Mucosa of stomach (tissue), 1 donor: ENCODE measurements around the gene SNX19.

Experiments
- H3K27me3 ChIP-seq: one replicate; pipeline ENCODE4 v1.7.0; 2013; ENCODE audit warnings: mild to moderate bottlenecking, low read length; ENCODE audit not compliant: control insufficient read depth, insufficient read depth
- H3K36me3 ChIP-seq: one replicate; pipeline ENCODE4 v1.7.0; 2013; ENCODE audit warnings: low read length; ENCODE audit not compliant: control insufficient read depth, insufficient read depth
- H3K4me1 ChIP-seq: one replicate; pipeline ENCODE4 v1.7.0; 2013; ENCODE audit warnings: mild to moderate bottlenecking, low read length; ENCODE audit not compliant: control insufficient read depth, insufficient read depth
- H3K4me3 ChIP-seq: one replicate; pipeline ENCODE4 v1.7.0; 2013; ENCODE audit warnings: low read length
- H3K9ac ChIP-seq: one replicate; pipeline ENCODE4 v1.7.0; 2013; ENCODE audit warnings: mild to moderate bottlenecking, low read length, moderate library complexity
- H3K9me3 ChIP-seq: one replicate; pipeline ENCODE4 v1.7.0; 2013; ENCODE audit warnings: mild to moderate bottlenecking, low read length, moderate library complexity; ENCODE audit not compliant: control insufficient read depth
- donor health status: Pancreatic carcinoma.

Gene SNX19

DNA sequence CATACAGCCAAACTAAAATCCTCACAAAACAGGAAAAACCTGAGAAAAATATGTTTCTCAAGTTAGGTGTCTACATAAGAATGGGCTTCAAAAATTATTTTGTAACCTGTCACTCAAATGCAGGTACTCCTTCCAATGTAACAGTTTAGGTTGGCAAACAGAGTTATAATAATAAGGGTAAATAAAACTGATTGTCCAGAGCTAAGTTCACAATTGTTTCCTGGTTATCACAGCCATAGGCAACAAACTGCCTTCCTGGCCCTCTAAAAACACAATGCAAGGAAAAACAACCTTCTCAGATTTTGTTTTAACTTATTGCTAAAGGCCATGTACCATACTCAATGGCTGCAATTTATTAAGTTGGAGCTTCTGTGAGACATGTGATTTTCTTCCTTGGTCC is 36.4 kb downstream of the SNX19 start:
- no peaks in the 10 kb centered on the region for H3K9me3 ChIP-seq
- no peak overlapping the region for H3K4me3 ChIP-seq
- no peak overlapping the region for H3K9ac ChIP-seq
- H3K27me3 ChIP-seq: no peaks in the 10 kb centered on the region
- no peaks in the 10 kb centered on the region for H3K4me1 ChIP-seq
- peaks cover 22% of the 10 kb centered on the region for H3K36me3 ChIP-seq

DNA sequence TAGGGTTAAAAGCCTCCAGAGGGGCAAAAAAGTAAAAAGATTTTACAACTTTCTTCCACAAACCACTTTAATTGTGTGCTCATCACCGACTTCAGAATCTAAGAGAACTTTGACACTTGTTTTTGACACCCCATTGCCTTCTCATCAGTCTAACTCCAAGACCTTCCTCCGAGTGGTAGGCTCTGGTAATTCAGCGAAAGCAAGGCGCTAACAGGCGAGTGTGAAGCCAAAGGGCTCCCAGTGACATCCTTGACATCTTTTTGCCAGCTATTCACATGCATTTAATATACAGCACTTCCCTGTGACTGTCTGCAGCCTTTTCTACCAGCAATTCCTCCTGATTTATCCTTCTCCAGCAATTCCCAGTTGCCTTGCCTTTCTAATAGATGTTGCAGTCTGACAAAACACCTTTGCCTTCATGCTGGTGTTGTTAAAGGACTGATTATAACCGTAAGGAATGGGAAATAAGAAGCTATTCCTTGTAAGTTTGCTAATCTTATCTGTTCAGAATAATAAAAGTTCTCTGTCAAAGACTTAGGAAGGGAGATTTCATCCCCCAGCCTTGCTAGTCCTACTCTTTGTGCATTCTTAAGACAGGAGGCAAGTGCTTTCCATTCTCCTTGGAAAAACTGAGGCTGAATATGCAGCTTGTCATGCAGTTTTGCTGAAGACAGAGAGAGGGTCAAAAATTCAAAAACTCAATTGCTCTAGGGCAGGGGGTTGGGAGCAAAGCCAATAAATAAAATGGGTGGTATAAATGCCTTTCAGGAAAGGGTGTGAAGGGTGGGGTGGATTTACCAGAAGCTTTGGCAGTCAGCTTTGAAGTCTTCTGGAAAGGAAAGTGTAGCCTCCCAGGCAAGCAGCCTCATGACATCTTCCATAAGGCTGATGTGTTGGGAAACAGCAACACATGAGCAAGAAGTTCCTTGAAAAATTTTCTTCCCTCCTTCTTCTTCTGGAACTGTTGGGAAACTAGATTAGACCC is 39.1 kb downstream of the SNX19 start:
- Histone ChIP-seq H3K27me3 (no peaks in the 10 kb centered on the region), H3K36me3 (peaks cover 16% of the 10 kb centered on the region), H3K9ac (no peak overlapping the region), H3K9me3 (no peaks in the 10 kb centered on the region), H3K4me1 (no peaks in the 10 kb centered on the region), H3K4me3 (no peak overlapping the region)

DNA sequence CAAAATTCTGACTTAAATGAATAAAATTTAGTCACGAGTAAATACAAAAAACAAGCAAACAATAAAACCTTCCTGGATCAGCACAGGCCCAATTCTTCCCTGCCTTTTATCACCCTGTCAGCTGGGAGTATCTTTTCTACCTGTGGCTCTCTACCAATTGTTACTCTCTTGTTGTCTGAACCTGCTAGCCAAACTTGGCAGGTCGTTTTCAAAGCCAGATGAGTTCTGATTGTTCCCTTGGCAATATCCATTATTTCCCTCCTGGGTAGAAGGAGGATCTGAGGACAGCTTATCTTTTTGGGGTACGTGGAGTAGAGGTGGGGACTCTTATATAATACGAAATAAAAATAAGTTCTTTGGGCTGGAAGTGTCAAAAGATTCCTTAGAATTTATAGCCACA is 40.2 kb downstream of the SNX19 start:
- no peaks in the 10 kb centered on the region for H3K9me3 ChIP-seq
- no peak overlapping the region for H3K9ac ChIP-seq
- H3K36me3 ChIP-seq: peaks cover 16% of the 10 kb centered on the region
- H3K4me3 ChIP-seq: no peak overlapping the region
- no peaks in the 10 kb centered on the region for H3K4me1 ChIP-seq
- H3K27me3 ChIP-seq: no peaks in the 10 kb centered on the region

DNA sequence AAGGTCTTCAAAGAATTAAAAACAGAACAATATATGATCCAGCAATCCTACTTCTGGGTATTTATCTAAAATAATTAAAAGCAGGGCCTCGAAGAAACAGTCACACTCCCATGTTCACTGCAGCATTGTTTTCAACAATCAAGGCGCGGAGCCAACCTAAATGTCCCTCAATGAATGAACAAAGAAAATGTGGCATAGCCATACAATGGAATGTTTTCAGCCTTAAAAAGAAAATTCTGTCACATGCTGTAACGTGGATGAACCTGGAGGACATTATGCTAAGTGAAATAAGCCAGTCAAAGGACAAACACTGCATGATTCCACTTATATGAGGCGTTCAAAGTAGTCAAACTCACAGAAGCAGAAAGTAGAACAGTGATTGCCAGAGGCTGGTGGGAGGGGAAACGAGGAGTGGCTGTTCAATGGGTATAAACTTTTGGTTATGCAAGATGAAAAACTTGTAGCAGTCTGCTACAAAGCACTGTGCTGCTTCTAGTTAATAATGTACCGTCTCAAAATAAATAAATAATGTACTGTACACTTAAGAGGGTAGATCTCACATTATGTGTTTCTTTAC is 41.2 kb downstream of the SNX19 start:
- Histone ChIP-seq H3K4me1 (no peaks in the 10 kb centered on the region), H3K4me3 (no peak overlapping the region), H3K27me3 (no peaks in the 10 kb centered on the region), H3K36me3 (peaks cover 12% of the 10 kb centered on the region), H3K9ac (no peak overlapping the region), H3K9me3 (no peaks in the 10 kb centered on the region)

DNA sequence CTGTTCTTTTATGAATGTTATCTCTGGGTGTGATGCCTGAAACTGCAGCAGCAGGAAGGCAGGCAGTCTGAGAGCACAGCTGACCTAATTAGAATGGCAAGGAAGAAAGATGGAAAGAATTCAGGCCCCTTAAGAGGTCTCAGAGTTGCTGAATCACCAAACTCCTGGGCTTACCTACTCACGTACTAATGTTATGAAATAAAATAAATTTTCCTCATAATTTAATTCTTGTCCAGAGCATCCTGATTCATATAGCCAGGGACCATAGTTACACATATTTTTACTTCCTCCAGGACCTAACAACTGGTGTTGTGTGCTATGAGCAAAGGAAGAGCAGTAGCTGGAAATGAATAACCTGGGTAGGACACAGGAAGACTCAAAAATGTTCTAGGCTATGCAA is 41.9 kb downstream of the SNX19 start:
- Histone ChIP-seq H3K9ac (no peak overlapping the region), H3K27me3 (no peaks in the 10 kb centered on the region), H3K4me1 (no peaks in the 10 kb centered on the region), H3K9me3 (no peaks in the 10 kb centered on the region), H3K36me3 (peaks cover 8% of the 10 kb centered on the region), H3K4me3 (no peak overlapping the region)

DNA sequence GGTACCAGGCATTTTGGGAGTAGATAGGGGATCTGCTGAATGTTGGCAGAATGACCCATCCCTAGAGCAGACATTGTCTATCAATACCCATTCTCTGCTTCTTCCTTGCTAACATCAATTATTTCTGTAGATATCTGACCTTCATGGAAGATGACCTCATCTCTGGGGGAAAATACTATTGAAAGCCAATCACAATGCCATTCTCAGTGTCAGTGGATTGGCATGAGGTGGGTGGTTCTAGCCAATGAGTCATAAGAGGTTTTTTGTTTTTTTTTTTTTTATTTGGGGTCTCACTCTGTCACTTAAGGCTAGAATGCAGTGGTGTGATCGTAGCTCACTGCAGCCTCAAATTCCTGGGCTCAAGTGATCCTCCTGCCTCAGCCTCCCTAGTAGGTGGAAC is 42.5 kb downstream of the SNX19 start:
- Histone ChIP-seq H3K36me3 (peaks cover 1% of the 10 kb centered on the region), H3K9ac (no peak overlapping the region), H3K4me1 (no peaks in the 10 kb centered on the region), H3K27me3 (no peaks in the 10 kb centered on the region), H3K9me3 (no peaks in the 10 kb centered on the region), H3K4me3 (no peak overlapping the region)

DNA sequence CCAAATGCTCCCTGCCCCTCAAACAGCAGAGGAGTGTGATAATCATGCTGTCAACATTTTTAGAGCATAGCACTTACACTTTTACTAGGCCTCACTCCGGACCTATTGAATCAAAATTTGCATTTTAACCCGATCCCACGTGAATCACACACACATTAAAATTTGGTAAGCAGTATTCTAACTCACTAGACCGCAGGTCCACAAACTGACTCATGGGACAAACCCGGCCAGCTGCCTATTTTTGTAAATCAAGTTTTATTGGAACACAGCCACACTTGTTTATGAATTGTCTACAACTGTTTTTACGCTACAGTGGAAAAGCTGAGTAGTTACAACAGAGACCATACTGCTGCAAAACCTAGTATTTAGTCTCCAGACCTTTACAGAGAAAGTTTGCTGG is 43.3 kb downstream of the SNX19 start:
- no peaks in the 10 kb centered on the region for H3K27me3 ChIP-seq
- no peaks in the 10 kb centered on the region for H3K4me1 ChIP-seq
- H3K9me3 ChIP-seq: no peaks in the 10 kb centered on the region
- no peak overlapping the region for H3K4me3 ChIP-seq
- no peak overlapping the region for H3K9ac ChIP-seq
- no peaks in the 10 kb centered on the region for H3K36me3 ChIP-seq

DNA sequence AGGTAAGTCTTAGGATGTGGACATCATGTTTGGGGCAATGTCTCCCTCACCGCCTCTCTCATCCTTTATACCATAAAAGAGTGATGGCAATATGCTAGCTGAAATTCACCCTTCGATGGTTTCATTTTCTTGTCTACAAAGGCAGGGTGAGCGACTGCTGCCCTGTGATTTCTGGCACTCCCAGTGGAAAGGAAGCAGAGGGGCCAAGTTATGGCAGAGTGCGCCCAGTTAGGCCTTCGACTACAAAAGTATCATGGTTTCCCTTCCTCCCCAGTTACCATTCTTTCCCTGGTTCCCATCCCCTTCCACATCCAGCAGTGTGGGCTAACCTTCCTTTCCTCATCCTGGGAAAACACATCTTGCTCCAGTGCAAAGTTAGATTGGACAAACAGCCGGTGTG is 43.8 kb downstream of the SNX19 start:
- Histone ChIP-seq H3K9me3 (no peaks in the 10 kb centered on the region), H3K9ac (no peak overlapping the region), H3K4me3 (no peak overlapping the region), H3K36me3 (no peaks in the 10 kb centered on the region), H3K4me1 (no peaks in the 10 kb centered on the region), H3K27me3 (no peaks in the 10 kb centered on the region)

DNA sequence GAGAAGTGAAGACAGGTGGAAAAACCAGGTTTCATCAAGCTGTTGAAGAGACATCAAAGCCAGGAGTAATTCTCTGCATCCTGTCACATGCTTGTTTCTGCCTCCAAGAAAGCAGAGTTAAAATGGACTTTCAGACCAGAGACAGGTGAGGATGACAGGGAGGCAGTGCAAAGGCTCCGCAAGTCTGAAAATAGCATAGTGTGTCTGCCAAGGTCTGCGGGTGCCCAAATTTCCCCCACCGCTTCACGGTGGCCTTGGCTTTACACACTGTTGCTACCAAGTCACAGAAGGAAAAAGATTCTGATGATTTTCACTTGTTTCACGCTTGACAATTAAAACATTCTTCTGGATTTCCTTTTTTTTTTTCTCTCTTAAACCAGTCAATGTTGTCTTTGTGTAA is 44.2 kb downstream of the SNX19 start:
- Histone ChIP-seq H3K36me3 (no peaks in the 10 kb centered on the region), H3K9me3 (no peaks in the 10 kb centered on the region), H3K4me3 (no peak overlapping the region), H3K9ac (no peak overlapping the region), H3K4me1 (no peaks in the 10 kb centered on the region), H3K27me3 (no peaks in the 10 kb centered on the region)

DNA sequence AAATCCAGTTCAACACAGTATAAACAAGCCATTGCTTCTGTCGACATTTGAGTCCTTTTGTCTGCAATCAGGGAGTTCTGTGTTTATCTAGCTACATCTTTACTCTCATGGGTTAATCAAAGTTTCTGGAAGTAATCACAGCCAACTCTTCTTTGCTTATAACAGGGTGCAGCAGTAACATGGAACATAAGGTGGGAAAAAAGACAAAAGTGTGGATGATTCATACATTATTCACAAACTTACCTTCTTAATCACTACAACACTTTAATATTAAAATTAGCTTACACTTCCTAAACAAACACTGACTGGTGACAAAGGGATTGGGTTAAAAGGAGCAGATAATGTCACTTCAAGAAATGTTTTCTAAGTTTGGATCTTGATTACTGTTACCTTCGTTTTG is 44.7 kb downstream of the SNX19 start:
- H3K9me3 ChIP-seq: no peaks in the 10 kb centered on the region

DNA sequence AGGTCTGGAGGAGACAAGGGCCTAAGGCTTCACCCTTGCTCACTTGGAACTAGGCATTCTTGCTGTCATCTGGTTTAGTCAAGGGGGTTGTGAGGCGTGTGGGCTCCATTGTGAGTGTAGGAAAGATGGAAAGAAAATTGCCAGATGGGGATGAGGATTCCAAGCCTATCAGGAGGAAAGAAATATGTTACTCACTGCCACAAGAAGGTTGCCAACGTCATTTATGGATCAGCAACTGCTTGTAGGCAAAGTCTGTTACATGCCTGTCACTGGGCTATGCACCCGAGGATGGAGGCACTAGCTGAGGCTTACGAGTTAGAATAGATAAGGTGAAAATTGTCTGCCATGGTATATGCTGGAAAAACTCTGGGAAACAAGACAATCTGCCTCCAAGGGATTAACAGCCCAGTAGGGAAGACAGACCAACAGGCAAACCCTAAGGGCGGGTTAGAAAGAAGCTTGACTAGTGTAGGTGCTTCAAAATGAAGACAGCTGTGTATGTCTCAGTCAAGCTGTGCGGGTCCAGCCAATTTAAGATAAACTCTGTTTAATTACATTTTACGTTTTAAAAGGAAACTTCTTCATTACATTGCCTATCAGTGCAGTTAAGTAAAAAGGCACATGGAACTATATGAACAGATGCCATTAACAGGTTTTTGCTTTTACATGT is 47.4 kb downstream of the SNX19 start:
- Histone ChIP-seq H3K36me3 (no peaks in the 10 kb centered on the region), H3K4me1 (no peaks in the 10 kb centered on the region), H3K9me3 (no peaks in the 10 kb centered on the region), H3K4me3 (no peak overlapping the region), H3K9ac (no peak overlapping the region), H3K27me3 (no peaks in the 10 kb centered on the region)

More for the DNA sequence above, 44.7 kb downstream of the SNX19 start:
- Histone ChIP-seq H3K36me3 (no peaks in the 10 kb centered on the region), H3K4me3 (no peak overlapping the region), H3K27me3 (no peaks in the 10 kb centered on the region), H3K9ac (no peak overlapping the region), H3K4me1 (no peaks in the 10 kb centered on the region)

DNA sequence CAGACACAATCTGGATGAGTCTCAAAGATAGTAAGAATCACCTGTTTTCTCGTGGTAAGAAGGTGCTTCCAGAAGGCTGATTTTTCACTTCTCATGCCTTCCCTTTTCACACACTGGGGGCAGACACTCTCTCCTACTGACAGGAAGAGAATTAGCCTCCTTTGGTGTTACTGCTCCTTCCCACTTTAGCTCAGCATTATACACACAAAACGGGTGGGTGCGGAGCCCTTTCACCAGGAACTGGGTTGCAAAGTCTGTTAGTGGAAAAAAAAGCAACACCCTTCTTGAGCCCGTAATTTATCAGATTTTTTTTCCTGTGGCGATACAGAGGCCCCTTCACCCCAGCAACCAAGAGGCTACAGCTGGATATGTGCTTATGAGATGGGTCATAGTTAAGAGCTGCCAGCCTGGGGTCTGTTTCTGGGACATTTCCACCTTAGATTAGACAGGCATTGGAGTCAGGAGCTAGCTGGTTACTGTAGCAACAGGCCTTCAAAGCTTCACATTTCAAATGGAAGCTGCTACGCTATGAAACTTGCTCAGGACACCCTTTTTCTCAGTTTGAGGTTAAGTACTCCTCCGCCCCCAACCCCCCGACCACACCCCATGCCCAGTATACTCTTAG is 48.1 kb downstream of the SNX19 start:
- no peaks in the 10 kb centered on the region for H3K36me3 ChIP-seq
- H3K4me1 ChIP-seq: no peaks in the 10 kb centered on the region
- H3K4me3 ChIP-seq: no peak overlapping the region
- no peak overlapping the region for H3K9ac ChIP-seq
- no peaks in the 10 kb centered on the region for H3K27me3 ChIP-seq
- H3K9me3 ChIP-seq: no peaks in the 10 kb centered on the region
